HG03103 (cell line): ENCODE measurements around the gene FIBCD1.
"Not testable (repeated sequence)": the region's sequence is repeated elsewhere in the genome, so short reads cannot be mapped to it uniquely, and the experiment has no call there.

Source experiments
- ATAC-seq: cut with Tn5 transposase; IDR thresholded peaks from one replicate; pipeline ENCODE4 v1.9.1; 2021; ENCODE audit warnings: low read depth; ENCODE audit not compliant: unreplicated experiment

Gene FIBCD1

GRCh38 chr9:130910670-130911069 is 28.4 kb downstream of the FIBCD1 start:
- ATAC-seq, result not testable (repeated sequence)

- ATAC-seq, result not testable (repeated sequence)
These were observed 29.0 kb downstream of the FIBCD1 start for GRCh38 chr9:130910041-130910440.

GRCh38 chr9:130908878-130909355 is 30.1 kb downstream of the FIBCD1 start:
- ATAC-seq, result no peak

- no peak for ATAC-seq
These were observed 30.7 kb downstream of the FIBCD1 start for GRCh38 chr9:130908146-130908877.

GRCh38 chr9:130906735-130907416 is 32.2 kb downstream of the FIBCD1 start:
- no peak for ATAC-seq

GRCh38 chr9:130905902-130906734 is 32.9 kb downstream of the FIBCD1 start:
- ATAC-seq, result no peak

- ATAC-seq, result no peak
These were observed 33.7 kb downstream of the FIBCD1 start for GRCh38 chr9:130905125-130905901.

- ATAC-seq, result no peak
These were observed 34.7 kb downstream of the FIBCD1 start for GRCh38 chr9:130904070-130905044.

GRCh38 chr9:130903194-130904069 is 35.6 kb downstream of the FIBCD1 start:
- ATAC-seq, result no peak

GRCh38 chr9:130902204-130903185 is 36.6 kb downstream of the FIBCD1 start:
- no peak for ATAC-seq

GRCh38 chr9:130901498-130902203 is 37.4 kb downstream of the FIBCD1 start:
- ATAC-seq, result no peak

GRCh38 chr9:130900701-130901497 is 38.1 kb downstream of the FIBCD1 start:
- ATAC-seq, result no peak

- ATAC-seq, result no peak
These were observed 39.8 kb downstream of the FIBCD1 start for GRCh38 chr9:130899051-130899748.

- no peak for ATAC-seq
These were observed 40.5 kb downstream of the FIBCD1 start for GRCh38 chr9:130898552-130898852.

GRCh38 chr9:130897848-130898551 is 41.0 kb downstream of the FIBCD1 start:
- no peak for ATAC-seq
